ENCODE measurements around the gene TBC1D10B.
"Not testable (repeated sequence)": the region's sequence is repeated elsewhere in the genome, so short reads cannot be mapped to it uniquely, and the experiment has no call there.

Gene TBC1D10B

DNA sequence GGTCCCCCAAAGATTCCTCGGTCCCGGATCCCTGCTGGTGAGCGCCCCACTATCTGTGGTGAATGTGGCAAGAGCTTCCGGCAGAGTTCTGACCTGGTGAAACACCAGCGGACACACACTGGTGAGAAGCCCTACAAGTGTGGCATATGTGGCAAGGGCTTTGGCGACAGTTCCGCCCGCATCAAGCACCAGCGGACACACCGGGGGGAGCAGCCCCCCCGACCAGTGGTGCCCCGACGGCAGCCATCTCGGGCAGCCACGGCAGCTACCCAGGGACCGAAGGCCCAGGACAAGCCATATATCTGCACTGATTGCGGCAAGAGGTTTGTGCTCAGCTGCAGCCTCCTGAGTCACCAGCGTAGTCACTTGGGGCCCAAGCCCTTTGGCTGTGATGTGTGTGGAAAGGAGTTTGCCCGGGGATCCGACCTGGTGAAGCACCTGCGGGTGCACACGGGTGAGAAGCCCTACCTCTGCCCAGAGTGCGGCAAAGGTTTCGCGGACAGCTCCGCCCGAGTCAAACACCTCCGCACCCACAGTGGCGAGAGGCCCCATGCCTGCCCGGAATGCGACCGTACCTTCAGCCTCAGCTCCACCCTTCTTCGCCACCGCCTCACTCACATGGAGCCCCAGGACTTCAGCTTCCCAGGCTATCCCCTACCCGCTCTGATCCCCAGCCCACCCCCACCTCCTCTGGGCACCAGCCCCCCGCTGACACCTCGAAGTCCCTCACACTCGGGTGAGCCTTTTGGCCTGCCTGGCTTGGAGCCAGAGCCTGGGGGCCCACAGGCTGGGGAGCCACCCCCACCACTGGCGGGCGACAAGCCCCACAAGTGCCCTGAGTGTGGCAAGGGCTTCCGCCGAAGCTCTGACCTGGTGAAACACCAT lies 27.7 kb upstream of the TBC1D10B start:
- peak; percentile 15 for DNase-seq

- no peak for DNase-seq
These were observed 26.8 kb upstream of the TBC1D10B start for GRCh38 chr16:30397056-30397455.

GRCh38 chr16:30396627-30397026 lies 26.3 kb upstream of the TBC1D10B start:
- not testable (repeated sequence) for DNase-seq

DNA sequence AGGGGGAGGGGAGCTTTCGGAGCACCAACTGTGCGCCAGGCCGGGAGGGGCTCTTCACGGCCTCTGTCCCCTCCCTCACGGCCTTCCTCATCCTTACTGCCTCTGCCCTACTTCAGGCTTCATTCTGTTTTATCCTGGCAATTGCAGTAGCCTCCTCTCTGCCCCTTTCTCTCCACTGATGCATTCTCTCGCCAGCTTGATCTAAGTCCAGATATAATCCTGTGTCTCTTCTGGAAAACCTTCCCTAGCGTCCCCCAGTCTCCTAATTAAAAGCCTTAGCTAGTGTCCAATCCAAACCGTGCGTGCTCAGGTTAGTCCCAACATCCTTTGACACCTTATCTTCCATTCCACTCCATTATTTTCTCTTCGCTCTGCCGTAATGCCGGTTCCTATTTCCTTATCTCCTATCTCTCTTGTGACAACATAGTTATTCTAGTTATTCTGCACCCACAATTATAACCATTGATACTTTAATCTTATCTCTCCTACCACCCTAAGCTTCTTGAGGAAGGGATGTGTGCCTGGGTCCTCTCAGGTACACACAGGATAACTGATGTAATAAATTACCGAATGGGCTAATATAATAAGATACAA lies 25.8 kb upstream of the TBC1D10B start:
- no peak for DNase-seq

DNA sequence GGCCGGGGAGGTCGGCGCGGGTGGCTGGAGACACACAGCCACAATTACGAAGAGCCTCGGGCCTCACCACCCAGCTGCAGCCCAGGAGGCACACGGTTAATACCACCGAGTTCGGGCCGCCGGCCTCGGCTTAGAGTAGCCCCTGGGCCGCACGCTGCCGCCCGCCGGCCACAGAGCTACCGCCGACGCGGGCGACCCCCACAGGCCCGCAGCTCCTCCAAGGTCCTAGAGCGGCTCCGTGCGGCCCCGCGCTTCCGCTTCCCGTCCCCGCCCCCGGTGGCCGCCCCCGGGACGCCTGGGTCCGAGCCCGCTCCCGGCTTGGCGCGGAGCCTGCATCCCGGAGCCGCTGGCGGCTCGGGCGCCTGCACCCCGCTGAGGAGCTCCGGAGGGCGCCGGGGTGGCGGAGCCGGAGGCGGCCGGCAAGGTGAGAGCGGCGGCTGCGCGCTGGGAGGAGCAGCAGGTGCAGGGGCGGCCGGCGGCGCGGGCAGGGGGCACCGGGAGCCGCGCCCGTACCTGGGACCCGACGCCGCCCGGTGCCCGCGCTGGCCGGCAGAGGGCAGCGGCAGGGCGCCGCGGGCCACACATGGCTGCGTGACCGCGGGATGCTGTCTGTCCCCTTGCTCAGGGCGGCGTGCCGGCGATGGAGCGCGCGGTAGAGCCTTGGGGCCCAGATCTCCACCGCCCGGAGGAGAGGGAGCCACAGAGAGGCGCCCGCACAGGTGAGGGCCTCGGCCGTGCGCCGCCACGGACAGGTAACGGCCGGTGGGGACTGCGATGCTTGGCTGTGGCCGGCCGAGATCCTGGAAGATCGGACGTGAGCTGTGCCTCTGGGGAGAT lies 25.1 kb upstream of the TBC1D10B start, which contains the start of gene ZNF48:
Gene ZNF48, plus strand, starts transcription at position 266 of the 837 bp plus-strand sequence. Its CDS starts 375 bp downstream, at position 641.
- peak; percentile 61 for DNase-seq

DNA sequence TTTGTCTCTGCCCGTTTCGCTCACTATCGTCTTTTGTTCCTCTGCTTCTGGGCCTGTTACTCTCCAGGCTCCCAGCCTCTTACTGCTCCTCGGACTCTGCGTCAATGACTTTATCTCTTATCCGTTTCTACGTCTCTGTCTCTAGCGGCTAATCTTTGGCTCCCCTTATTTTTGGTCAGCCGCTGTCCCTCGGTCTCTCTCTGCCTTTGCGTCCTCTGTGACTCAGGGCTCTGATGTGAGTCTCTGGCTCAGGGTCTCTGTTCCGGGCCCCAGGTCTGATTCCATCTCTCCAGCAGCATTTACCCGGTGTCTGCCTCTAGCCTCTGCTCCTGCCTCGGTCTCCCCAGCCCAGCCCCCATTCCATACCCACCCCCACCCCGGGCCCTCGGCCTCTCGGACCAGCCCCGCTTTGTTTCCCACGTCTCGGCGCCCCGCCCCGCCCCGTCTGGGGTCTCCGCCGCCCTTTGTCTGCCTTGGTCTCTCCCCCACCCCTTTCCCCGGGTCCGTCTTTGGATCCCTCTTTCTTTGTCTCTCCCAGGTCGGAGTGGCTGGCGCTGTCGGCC lies 24.4 kb upstream of the TBC1D10B start:
- no peak for DNase-seq

- no peak for DNase-seq
These were observed 13.2 kb upstream of the TBC1D10B start for GRCh38 chr16:30383521-30383920.

DNA sequence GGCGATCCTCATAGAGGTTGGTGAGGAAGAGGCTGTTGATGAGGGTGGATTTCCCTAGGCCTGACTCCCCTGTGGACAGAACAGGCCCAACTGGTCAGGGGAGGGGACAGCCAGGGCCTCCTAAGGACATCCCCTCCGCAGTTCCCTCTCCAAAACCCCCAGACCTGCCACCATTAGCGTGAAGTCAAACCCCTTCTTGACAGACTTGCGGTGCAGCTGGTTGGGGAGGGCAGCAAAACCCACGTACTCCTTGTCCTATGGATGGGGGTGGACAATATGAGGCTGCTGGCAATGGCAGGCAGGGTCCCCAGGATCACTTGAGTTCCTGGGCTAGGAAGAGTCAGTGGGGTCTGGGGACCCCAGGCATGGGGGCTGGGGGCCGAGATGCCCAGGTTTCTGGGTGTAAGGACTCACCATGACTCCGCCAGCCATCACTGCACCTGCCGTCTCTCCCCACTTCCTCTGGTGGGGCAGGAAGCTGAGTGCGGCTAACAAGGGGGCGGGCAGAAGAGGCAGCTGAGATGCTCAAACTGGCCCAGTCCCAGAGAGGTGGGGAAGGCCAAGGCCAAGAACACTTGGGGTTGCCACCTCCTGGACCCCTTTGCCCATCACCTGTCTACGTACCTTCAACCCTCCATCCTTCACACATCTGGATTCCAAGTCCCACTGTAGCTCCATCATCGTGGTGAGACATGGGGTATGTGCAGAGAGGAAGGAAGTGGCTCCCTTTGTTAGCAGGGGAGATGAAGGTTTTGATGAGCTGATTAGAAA lies 12.0 kb upstream of the TBC1D10B start, which contains the start of gene SEPTIN1:
Gene SEPTIN1, minus strand, starts transcription at position 451 of the 771 bp plus-strand sequence. Its CDS starts 19 bp downstream, at position 432.
- peak; percentile 82 for DNase-seq

DNA sequence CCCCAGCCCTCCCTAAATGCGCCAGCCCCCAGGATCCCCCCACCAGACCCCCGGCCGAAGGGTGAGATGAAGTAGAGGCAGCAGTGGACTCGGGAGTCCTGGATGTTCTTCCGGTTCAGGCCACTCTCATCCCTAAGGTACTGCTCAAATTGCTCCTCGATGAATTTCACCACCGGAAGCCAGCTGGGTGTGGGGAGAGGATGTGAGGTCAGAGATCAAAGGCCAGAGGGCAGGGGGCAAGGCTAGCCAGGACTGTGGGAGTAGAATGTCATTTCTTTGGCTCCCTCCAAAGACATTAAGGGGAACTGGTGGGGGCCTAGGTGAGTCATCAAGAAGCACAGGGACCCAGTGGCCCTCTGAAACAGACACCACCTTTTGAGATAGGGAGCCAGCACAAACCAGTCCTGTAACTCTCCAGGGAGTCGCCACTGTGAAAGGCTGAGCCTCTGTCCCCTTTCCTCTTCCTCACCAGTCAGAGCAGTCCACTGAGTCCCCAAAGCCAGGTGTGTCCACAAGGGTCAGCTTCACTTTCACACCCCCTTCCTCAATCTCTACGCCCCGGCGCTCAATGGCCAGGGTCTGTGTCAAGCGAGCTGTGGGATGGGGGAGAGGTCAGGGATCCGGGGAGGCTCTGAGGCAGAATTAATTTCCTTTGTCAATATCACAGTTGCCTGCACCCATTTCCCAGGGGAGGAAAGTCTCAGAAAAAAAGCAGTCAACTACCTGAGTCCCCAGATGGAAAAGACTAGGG lies 11.2 kb upstream of the TBC1D10B start:
- peak; percentile 41 for DNase-seq

DNA sequence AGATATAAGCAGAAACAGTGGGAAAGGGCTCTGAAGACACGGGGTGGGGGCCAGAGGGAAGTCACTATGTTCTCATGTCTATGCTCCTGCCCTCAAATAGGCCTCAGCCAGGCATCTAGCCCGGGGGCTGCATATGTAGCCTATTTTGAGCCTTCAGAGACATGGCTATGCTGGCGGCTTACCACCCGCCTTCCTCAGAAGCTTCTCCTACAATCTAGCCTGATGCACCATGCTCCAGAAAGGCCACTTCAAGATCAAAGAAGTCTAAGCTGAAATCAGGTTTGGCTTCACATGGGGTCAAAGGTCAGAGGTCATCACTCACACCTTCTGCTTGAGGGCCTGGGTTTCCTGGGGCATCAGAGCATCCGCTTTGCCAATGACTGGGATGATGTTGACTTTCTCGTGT lies 10.5 kb upstream of the TBC1D10B start:
- no peak for DNase-seq

DNA sequence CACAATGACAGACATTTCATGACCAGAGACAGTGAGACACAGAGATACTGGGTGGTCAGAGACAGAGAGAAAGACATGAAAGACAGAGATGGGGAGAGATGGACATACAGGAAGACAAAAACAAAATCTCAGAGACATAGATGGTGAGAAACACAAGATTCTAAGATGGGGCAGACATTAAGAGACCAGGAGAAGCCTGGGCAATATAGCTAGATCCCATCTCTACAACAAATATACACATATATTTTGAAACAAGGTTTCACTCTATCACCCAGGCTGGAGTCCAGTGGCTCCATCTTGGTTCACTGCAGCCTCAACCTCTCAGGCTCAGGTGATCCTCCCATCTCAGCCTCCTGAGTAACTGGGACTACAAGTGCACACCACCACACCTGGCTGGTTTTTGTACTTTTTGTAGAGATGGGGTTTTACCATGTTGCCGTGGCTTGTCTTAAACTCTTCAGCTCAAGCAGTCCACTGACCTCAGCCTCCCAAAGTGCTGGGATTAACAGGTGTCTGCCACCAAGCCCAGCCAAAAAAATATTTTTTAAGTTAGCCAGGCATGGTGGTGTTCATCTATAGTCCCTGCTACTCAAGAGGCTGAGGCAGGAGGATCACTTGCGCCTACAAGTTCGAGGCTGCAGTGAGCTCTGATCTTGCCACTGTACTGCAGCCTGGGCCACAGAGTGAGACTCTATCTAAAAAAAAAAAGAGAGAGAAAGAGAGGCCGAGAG lies 9.9 kb upstream of the TBC1D10B start:
- no peak for DNase-seq

GRCh38 chr16:30379158-30379783 lies 9.0 kb upstream of the TBC1D10B start:
- no peak for DNase-seq

GRCh38 chr16:30378236-30379157 lies 8.2 kb upstream of the TBC1D10B start:
- DNase-seq: peak; percentile 100

DNA sequence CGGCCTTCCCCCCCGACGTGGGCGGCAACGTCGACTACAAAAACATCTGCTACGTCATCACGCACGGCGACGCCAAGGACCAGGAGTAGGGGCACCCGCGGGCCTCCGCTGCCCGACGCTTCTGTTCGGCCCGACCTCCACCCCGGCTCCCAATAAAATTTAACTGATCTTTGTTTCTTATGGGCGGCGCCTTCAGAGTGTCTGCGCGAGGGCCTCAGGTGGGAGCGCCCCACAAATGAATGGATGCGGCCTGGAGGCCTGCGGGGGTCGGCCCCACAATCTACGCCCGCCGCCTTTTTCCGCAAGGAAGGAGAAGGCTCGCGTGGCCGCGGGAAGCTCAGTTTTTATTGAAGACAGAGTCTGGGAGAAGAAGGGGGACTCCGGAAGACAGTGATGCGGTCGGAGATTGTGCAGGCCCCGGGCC lies 7.5 kb upstream of the TBC1D10B start:
- DNase-seq: peak; percentile 87

- DNase-seq: no peak
These were observed 6.9 kb upstream of the TBC1D10B start for GRCh38 chr16:30377050-30377811.

- DNase-seq: no peak
These were observed 6.2 kb upstream of the TBC1D10B start for GRCh38 chr16:30376461-30376902.

DNA sequence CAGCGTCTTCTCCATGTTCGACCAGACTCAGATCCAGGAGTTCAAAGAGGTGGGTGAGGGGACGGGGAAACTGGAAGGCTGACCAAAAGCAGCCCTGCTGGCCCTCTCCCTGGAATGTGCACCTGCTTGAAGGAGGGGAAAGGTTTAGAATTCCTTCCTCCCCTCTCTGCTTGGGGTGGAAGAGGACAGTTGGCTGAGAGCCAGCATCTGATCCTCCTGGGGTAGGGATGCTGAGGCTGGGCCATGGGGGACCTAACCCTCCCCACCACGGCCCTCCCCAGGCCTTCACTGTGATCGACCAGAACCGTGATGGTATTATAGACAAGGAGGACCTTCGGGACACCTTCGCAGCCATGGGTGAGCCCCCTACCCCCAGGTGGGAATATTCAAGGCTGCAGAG lies 5.6 kb upstream of the TBC1D10B start:
- no peak for DNase-seq

- no peak for DNase-seq
These were observed 4.2 kb upstream of the TBC1D10B start, which contains the start of gene MYL11 for GRCh38 chr16:30374538-30374937. TSS of gene MYL11 (plus strand) at chr16:30374802. CDS start at chr16:30374858, 56 bp downstream.

Measured in activated CD4-positive, alpha-beta T cell treated with anti-CD3 and anti-CD28 coated beads for 48 hours (primary cell).